ENCODE measurements around the gene GAL3ST2. TPM values are rescaled to one million over a fixed set of nuclear protein-coding genes. Genes with fewer than 3 reads are reported as not detected.

Gene GAL3ST2
- total RNA-seq, 3 donors from 2014 or later, result 0.23 to 0.33 TPM; not detected in 1

DNA sequence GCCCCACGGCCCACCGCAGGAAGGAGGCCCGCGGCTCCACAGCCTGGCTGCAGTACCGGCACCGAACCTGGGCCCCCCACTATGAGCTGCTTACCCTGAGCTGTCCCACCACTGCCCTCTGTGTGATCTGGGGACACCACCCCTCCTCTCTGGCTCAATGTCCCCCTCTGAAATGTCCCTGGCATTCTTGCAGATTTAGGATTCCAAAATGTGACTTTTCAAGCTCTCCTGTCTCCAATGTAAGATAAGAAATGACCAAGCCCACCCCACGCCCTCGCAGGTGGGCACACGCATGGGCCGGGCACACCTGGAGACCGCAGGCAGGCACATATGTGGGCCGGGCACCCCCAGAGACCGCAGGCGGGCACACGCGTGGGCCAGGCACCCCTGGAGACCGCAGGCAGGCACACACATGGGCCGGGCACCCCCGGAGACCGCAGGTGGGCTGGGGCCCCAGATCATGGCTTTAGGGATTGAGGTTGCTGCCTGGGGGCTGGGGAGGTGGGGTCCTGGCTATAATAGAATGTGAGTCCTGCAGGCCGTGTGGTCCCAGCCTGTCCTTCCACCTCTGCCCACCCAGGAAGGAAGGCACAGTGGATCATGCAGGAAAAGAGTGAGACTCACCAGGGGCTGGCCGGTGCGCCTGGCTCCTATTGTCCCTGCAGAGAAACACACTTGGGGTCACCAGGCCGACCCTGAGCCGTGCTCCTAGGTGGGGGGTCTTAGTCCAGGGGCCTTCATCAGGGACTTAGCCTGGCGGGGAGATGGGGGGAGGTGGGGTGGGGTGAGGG is 74.9 kb downstream of the GAL3ST2 start:
- DNase-seq (no peak), ATAC-seq (no peak)
- peaks cover 5% of the 10 kb centered on the region for H3K36me3 Mint-ChIP-seq (ENCODE audit: insufficient read depth)
- peaks cover 5% of the 10 kb centered on the region for H3K4me1 Mint-ChIP-seq (ENCODE audit: low read depth)
- no peaks in the 10 kb centered on the region for H3K27me3 Mint-ChIP-seq (ENCODE audit: low read depth)
- no peaks in the 10 kb centered on the region for H3K9me3 Mint-ChIP-seq
- H3K4me3 Mint-ChIP-seq, result no peak overlapping the region

DNA sequence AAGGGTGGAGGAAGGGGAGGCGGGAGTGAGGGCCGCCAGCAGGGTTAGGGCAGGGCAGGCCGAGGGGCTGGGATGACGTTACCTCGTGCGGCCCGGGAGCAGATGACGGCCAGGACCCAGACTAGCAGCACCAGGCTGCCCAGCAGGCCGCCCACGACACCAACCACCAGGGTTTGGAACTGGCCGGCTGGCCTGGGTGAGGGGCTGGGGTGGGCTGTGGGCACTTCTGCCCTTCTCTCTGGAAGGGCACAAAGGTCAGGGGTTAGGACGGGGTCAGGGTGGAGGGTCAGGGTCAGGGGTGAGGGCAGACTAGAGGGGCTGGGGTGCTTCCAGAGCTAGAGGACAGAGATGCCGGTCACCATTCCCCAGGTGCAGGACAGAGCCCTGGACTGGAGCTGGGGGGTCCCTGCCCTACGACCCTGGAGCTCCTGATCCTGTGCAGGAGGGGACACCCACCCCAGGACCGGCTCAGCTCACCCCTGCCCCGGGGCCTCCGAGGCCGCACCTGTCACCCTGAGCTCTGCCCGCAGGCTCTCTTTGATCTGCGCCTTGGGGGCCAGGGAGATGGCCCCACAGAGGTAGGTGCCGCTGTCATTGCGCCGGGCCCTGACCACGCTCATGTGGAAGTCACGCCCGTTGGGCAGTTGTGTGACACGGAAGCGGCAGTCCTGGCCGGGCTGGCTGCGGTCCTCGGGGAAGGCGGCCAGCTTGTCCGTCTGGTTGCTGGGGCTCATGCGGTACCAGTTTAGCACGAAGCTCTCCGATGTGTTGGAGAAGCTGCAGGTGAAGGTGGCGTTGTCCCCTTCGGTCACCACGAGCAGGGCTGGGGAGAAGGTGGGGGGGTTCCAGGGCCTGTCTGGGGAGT is 75.7 kb downstream of the GAL3ST2 start:
- H3K4me3 Mint-ChIP-seq, result no peak overlapping the region
- DNase-seq (no peak), ATAC-seq (no peak)
- H3K9me3 Mint-ChIP-seq, result no peaks in the 10 kb centered on the region
- peaks cover 5% of the 10 kb centered on the region for H3K36me3 Mint-ChIP-seq (ENCODE audit: insufficient read depth)
- peaks cover 8% of the 10 kb centered on the region for H3K4me1 Mint-ChIP-seq (ENCODE audit: low read depth)
- no peaks in the 10 kb centered on the region for H3K27me3 Mint-ChIP-seq (ENCODE audit: low read depth)

DNA sequence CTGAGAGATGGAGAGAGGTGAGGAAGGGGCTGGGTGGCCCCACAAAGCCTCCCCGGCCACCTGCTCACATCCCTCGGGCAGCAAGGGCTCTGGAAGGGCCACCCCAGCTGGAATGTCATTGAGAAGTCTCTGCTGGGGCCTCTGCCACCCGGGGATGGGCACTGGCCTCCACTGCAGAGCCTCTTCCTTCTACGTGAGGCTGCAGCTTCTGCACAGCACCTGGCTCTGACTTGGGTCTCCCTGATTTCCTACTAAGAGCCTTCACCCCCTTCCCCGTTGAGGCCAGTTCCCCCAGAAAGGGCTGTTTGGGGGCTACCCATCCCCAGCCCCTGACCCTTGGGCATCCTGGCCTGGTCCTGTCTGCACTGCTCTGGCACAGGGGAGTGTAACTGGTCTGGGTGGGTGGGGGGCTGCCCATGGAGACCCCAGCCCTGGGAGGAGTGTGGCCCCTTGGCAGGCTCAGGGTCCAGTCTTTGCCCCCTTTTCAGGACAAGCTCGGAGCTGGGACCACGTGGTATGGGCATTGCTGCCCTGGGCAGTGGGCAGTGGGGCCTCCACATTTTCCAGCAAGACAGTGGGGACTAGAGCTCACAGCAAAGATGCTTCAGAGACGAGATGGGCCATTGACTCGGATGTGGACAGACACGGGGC is 76.5 kb downstream of the GAL3ST2 start:
- no peak for DNase-seq
- H3K4me3 Mint-ChIP-seq, result no peak overlapping the region
- H3K27me3 Mint-ChIP-seq (ENCODE audit: low read depth), result no peaks in the 10 kb centered on the region

More for the DNA sequence above, 76.5 kb downstream of the GAL3ST2 start:
- ATAC-seq, result no peak
- Mint-ChIP-seq H3K9me3 (no peaks in the 10 kb centered on the region), H3K4me1 (ENCODE audit: low read depth) (peaks cover 9% of the 10 kb centered on the region), H3K36me3 (ENCODE audit: insufficient read depth) (peaks cover 5% of the 10 kb centered on the region)

Other genes with a start within 250 kb of the GAL3ST2 start
- gene BOK, start 218.1 kb upstream of the GAL3ST2 start, total RNA-seq, result under 1 TPM; 0.15 to 0.19 (median 0.16) TPM
- 10 to 100 TPM; 58.6 to 61.8 (median 59.0) TPM for gene THAP4, start 139.7 kb upstream of the GAL3ST2 start, total RNA-seq
- 10 to 100 TPM; 72.6 to 82.4 (median 75.3) TPM for gene ATG4B, start 139.1 kb upstream of the GAL3ST2 start, total RNA-seq
- 100 to 1,000 TPM in 1 of 3 donors, 10 to 100 TPM in 2; 89.5 to 110 (median 94.9) TPM for gene DTYMK, start 90.0 kb upstream of the GAL3ST2 start, total RNA-seq
- gene ING5, start 74.8 kb upstream of the GAL3ST2 start, total RNA-seq, result 10 to 100 TPM; 49.2 to 53.5 (median 51.8) TPM
- 10 to 100 TPM; 13.9 to 22.5 (median 18.7) TPM for gene D2HGDH, start 42.2 kb upstream of the GAL3ST2 start, total RNA-seq
- gene NEU4, start 32.4 kb downstream of the GAL3ST2 start, total RNA-seq, result under 1 TPM in 1 of 3 donors, not detected in 2; 0.65 TPM
- gene PDCD1, start 82.1 kb downstream of the GAL3ST2 start, total RNA-seq, result 100 to 1,000 TPM in 1 of 3 donors, 10 to 100 TPM in 2; 60.5 to 102 (median 77.3) TPM
- under 1 TPM; 0.13 to 0.14 (median 0.13) TPM for gene RTP5, start 92.9 kb downstream of the GAL3ST2 start, total RNA-seq